PC-9 (cell line): ENCODE measurements around the gene HMOX1. TPM values are rescaled to one million over a fixed set of nuclear protein-coding genes. Genes with fewer than 3 reads are reported as not detected.

Source experiments
- BruUV-seq: library from RNA; stranded (reverse); fragments of 400-500 nt; replicated peaks from 2 replicates; lab custom pipeline; 2021; lab: Mats Ljungman, UMichigan
- CTCF ChIA-PET: fragments of 300-600 bp; sonication (Branson Sonifier 250); formaldehyde crosslinking; loops from one replicate; lab custom pipeline; 2022; ENCODE audit warnings: antibody characterized with exemption; lab: Charles Lee
- POLR2A ChIA-PET: fragments of 300-600 bp; sonication (Branson Sonifier 250); formaldehyde crosslinking; loops from one replicate; lab custom pipeline; 2022; ENCODE audit warnings: antibody characterized with exemption; ENCODE audit not compliant: unreplicated experiment; lab: Charles Lee
- DNase-seq, 2 experiments: peaks; one replicate each; pipeline versions ENCODE4 v3.0.0 to v3.0.0-alpha.2; 2015 to 2022; ENCODE audit warnings: mixed read lengths in 1 of 2
- H2AFZ ChIP-seq: fragments of 200-600 bp; sonication (generic); 2 replicates; pipeline ENCODE4 v1.8.1; 2017; ENCODE audit warnings: antibody characterized with exemption
- H3F3A ChIP-seq: fragments of 200-600 bp; sonication (generic); 2 replicates; pipeline ENCODE4 v1.8.1; 2017; ENCODE audit warnings: antibody characterized with exemption, mild to moderate bottlenecking, low read depth; ENCODE audit not compliant: insufficient read depth
- H3K27ac ChIP-seq: fragments of 200-600 bp; sonication (generic); 2 replicates; pipeline ENCODE4 v1.6.1; 2016; ENCODE audit warnings: mixed run types
- H3K27me3 ChIP-seq: fragments of 200-600 bp; sonication (generic); 2 replicates; pipeline ENCODE4 v1.6.1; 2016; ENCODE audit warnings: low read depth, mixed run types; ENCODE audit not compliant: insufficient read depth
- H3K36me3 ChIP-seq: fragments of 200-600 bp; sonication (generic); 2 replicates; pipeline ENCODE4 v1.6.1; 2016; ENCODE audit warnings: low read depth, mixed run types
- H3K4me1 ChIP-seq: fragments of 200-600 bp; sonication (generic); replicated peaks from 2 replicates; pipeline ENCODE4 v1.6.1; 2016; ENCODE audit warnings: mixed run types; ENCODE audit not compliant: insufficient read depth
- H3K4me2 ChIP-seq: fragments of 200-600 bp; sonication (generic); 2 replicates; pipeline ENCODE4 v1.6.1; 2017; ENCODE audit warnings: mixed run types
- H3K4me3 ChIP-seq: fragments of 200-600 bp; sonication (generic); 2 replicates; pipeline ENCODE4 v1.6.1; 2016; ENCODE audit warnings: mixed run types
- H3K79me2 ChIP-seq: fragments of 200-600 bp; sonication (generic); 2 replicates; pipeline ENCODE4 v1.6.1; 2017; ENCODE audit warnings: low read depth, mixed run types
- H3K9me2 ChIP-seq: fragments of 200-600 bp; sonication (generic); 2 replicates; pipeline ENCODE4 v1.8.1; 2017; ENCODE audit warnings: mild to moderate bottlenecking; ENCODE audit not compliant: insufficient read depth
- H3K9me3 ChIP-seq: fragments of 200-600 bp; sonication (generic); 2 replicates; pipeline ENCODE4 v1.8.1; 2016; ENCODE audit warnings: low read depth; ENCODE audit not compliant: insufficient read depth
- H4K20me1 ChIP-seq: fragments of 200-600 bp; sonication (generic); 2 replicates; pipeline ENCODE4 v1.8.1; 2017; ENCODE audit not compliant: insufficient read depth
- CTCF ChIP-seq: fragments of 200-600 bp; sonication (generic); conservative IDR thresholded peaks from 2 replicates; pipeline ENCODE4 v1.6.1; 2017; ENCODE audit warnings: mixed run types, antibody characterized with exemption, mild to moderate bottlenecking, moderate library complexity
- EZH2 ChIP-seq: fragments of 200-600 bp; sonication (generic); IDR thresholded peaks from 2 replicates; pipeline ENCODE4 v1.8.0; 2017; ENCODE audit warnings: antibody characterized with exemption, low read depth
- intact Hi-C: fragments of 100-400 bp; cut with micrococcal nuclease; formaldehyde crosslinking; loops from one replicate; pipeline ENCODE4 v1.10.0; 2022; ENCODE audit not compliant: unreplicated experiment
- total RNA-seq: library from RNA; stranded (reverse); gene quantifications from 2 replicates; pipeline ENCODE4 v1.2.3, GENCODE V29; 2021

Gene HMOX1
- total RNA-seq, 1 experiment from 2014 or later, result 23.7 TPM

GRCh38 chr22:35342390-35342789 is 38.5 kb upstream of the HMOX1 start:
- Histone ChIP-seq H3K27me3 (no peaks in the 10 kb centered on the region), H3K9me2 (no peaks in the 10 kb centered on the region), H3K27ac (no peak overlapping the region), H3K79me2 (no peaks in the 10 kb centered on the region), H3K4me3 (no peak overlapping the region), H3K4me2 (no peak overlapping the region), H4K20me1 (no peaks in the 10 kb centered on the region), H2AFZ (no peak overlapping the region), H3K36me3 (peaks cover 11% of the 10 kb centered on the region), H3F3A (peaks cover 9% of the 10 kb centered on the region; the same call in 1 of the 2 replicates), H3K4me1 (no peaks in the 10 kb centered on the region), H3K9me3 (no peaks in the 10 kb centered on the region; the same call in 1 of the 2 replicates)
- ChIA-PET CTCF (no interaction called here), POLR2A (no interaction called here)
- no TSS peak for BruUV-seq
- TF ChIP-seq CTCF, result no peak
- TF ChIP-seq EZH2, result no peak
- DNase-seq, result no peak
- intact Hi-C loops, result no loop called here

GRCh38 chr22:35343664-35344550 is 37.0 kb upstream of the HMOX1 start:
- ChIA-PET CTCF (interaction anchor here (0.6 kb wide), 1 partner anchor 37 kb away, joined by 3 read pairs; the partner anchor contains the start of gene HMOX1), POLR2A (no interaction called here)
- Histone ChIP-seq H3K4me1 (no peaks in the 10 kb centered on the region), H4K20me1 (no peaks in the 10 kb centered on the region), H2AFZ (no peak overlapping the region), H3K27ac (no peak overlapping the region), H3K4me2 (no peak overlapping the region), H3K4me3 (no peak overlapping the region), H3K27me3 (no peaks in the 10 kb centered on the region), H3F3A (peaks cover 9% of the 10 kb centered on the region; the same call in 1 of the 2 replicates), H3K36me3 (peaks cover 11% of the 10 kb centered on the region), H3K9me2 (no peaks in the 10 kb centered on the region), H3K79me2 (no peaks in the 10 kb centered on the region), H3K9me3 (no peaks in the 10 kb centered on the region; the same call in 1 of the 2 replicates)
- BruUV-seq, result no TSS peak
- no peak for DNase-seq
- TF ChIP-seq CTCF (no peak), EZH2 (no peak)
- intact Hi-C loops, result no loop called here

GRCh38 chr22:35344956-35345690 is 35.8 kb upstream of the HMOX1 start:
- no peaks in the 10 kb centered on the region for H3K79me2 ChIP-seq
- TF ChIP-seq CTCF (no peak), EZH2 (no peak)
- H3K4me2 ChIP-seq, result no peak overlapping the region
- 0 out of 2 replicates have a peak, but pooled peaks cover under 1% of the 10 kb centered on the region for H3K4me1 ChIP-seq
- intact Hi-C loops, result no loop called here
- no peak overlapping the region for H2AFZ ChIP-seq
- ChIA-PET POLR2A (interaction anchor here (0.7 kb wide), 1 partner anchor 242 kb away, joined by 5 read pairs; no protein-coding TSS in a partner anchor), CTCF (no interaction called here)
- no peaks in the 10 kb centered on the region for H3K9me2 ChIP-seq
- no peaks in the 10 kb centered on the region; the same call in 1 of the 2 replicates for H3K9me3 ChIP-seq
- no peak overlapping the region for H3K27ac ChIP-seq
- no peak overlapping the region for H3K4me3 ChIP-seq
- H3K27me3 ChIP-seq, result no peaks in the 10 kb centered on the region
- H3K36me3 ChIP-seq, result peaks cover 11% of the 10 kb centered on the region
- BruUV-seq, result no TSS peak
- no peaks in the 10 kb centered on the region for H4K20me1 ChIP-seq
- DNase-seq, result no peak
- peaks cover 13% of the 10 kb centered on the region for H3F3A ChIP-seq
